ENCODE results near the gene ZBTB6. TPM values are rescaled to one million over a fixed set of nuclear protein-coding genes. Genes with fewer than 3 reads are reported as not detected.
"Not testable (repeated sequence)": the region's sequence is repeated elsewhere in the genome, so short reads cannot be mapped to it uniquely, and the experiment has no call there.

Gene ZBTB6
- total RNA-seq, 1 donor from 2014 or later, result 7.6 TPM

GRCh38 chr9:122879443-122879842 is 33.7 kb downstream of the ZBTB6 start:
- H3K9me3 Mint-ChIP-seq (ENCODE audit: unreplicated experiment), result no peaks in the 10 kb centered on the region
- no peaks in the 10 kb centered on the region for H3K27me3 Mint-ChIP-seq (ENCODE audit: unreplicated experiment)
- DNase-seq (ENCODE audit: extremely low spot score, unreplicated experiment), result no peak
- no peak for TF ChIP-seq CTCF (IDR thresholded peaks at IDR 0.05)
- H3K4me1 Mint-ChIP-seq (ENCODE audit: unreplicated experiment), result no peaks in the 10 kb centered on the region
- H3K36me3 Mint-ChIP-seq (ENCODE audit: unreplicated experiment), result peaks cover 45% of the 10 kb centered on the region
- H3K27ac Mint-ChIP-seq (ENCODE audit: unreplicated experiment), result no peak overlapping the region
- H3K4me3 Mint-ChIP-seq (ENCODE audit: unreplicated experiment), result no peak overlapping the region

- Mint-ChIP-seq H3K4me1 (ENCODE audit: unreplicated experiment) (no peaks in the 10 kb centered on the region), H3K36me3 (ENCODE audit: unreplicated experiment) (peaks cover 53% of the 10 kb centered on the region), H3K27me3 (ENCODE audit: unreplicated experiment) (no peaks in the 10 kb centered on the region), H3K27ac (ENCODE audit: unreplicated experiment) (peak overlapping the region; percentile 9), H3K9me3 (ENCODE audit: unreplicated experiment) (no peaks in the 10 kb centered on the region), H3K4me3 (ENCODE audit: unreplicated experiment) (no peak overlapping the region)
- DNase-seq (ENCODE audit: extremely low spot score, unreplicated experiment), result no peak
- TF ChIP-seq CTCF (IDR thresholded peaks at IDR 0.05), result no peak
These were observed 37.6 kb downstream of the ZBTB6 start for GRCh38 chr9:122875523-122875922.

- not testable (repeated sequence) for H3K9me3 Mint-ChIP-seq (ENCODE audit: unreplicated experiment); H3K27me3 Mint-ChIP-seq (ENCODE audit: unreplicated experiment); H3K27ac Mint-ChIP-seq (ENCODE audit: unreplicated experiment)
These were observed 45.8 kb downstream of the ZBTB6 start for GRCh38 chr9:122867276-122867675.

GRCh38 chr9:122866079-122866478 is 47.0 kb downstream of the ZBTB6 start:
- Mint-ChIP-seq H3K27ac (ENCODE audit: unreplicated experiment) (no peak overlapping the region), H3K27me3 (ENCODE audit: unreplicated experiment) (no peaks in the 10 kb centered on the region), H3K36me3 (ENCODE audit: unreplicated experiment) (peaks cover 36% of the 10 kb centered on the region), H3K4me1 (ENCODE audit: unreplicated experiment) (peaks cover 2% of the 10 kb centered on the region), H3K4me3 (ENCODE audit: unreplicated experiment) (no peak overlapping the region), H3K9me3 (ENCODE audit: unreplicated experiment) (no peaks in the 10 kb centered on the region)
- DNase-seq (ENCODE audit: extremely low spot score, unreplicated experiment), result no peak
- TF ChIP-seq CTCF (IDR thresholded peaks at IDR 0.05), result no peak

More at GRCh38 chr9:122867276-122867675, 45.8 kb downstream of the ZBTB6 start:
- H3K4me1 Mint-ChIP-seq (ENCODE audit: unreplicated experiment); DNase-seq (ENCODE audit: extremely low spot score, unreplicated experiment); H3K4me3 Mint-ChIP-seq (ENCODE audit: unreplicated experiment): not testable (repeated sequence)
- peaks cover 37% of the 10 kb centered on the region for H3K36me3 Mint-ChIP-seq (ENCODE audit: unreplicated experiment)

GRCh38 chr9:122865300-122865699 is 47.8 kb downstream of the ZBTB6 start:
- H3K27me3 Mint-ChIP-seq (ENCODE audit: unreplicated experiment), result no peaks in the 10 kb centered on the region
- H3K36me3 Mint-ChIP-seq (ENCODE audit: unreplicated experiment), result peaks cover 30% of the 10 kb centered on the region
- TF ChIP-seq CTCF (IDR thresholded peaks at IDR 0.05), result no peak
- no peak overlapping the region for H3K4me3 Mint-ChIP-seq (ENCODE audit: unreplicated experiment)
- DNase-seq (ENCODE audit: extremely low spot score, unreplicated experiment), result no peak
- no peaks in the 10 kb centered on the region for H3K9me3 Mint-ChIP-seq (ENCODE audit: unreplicated experiment)
- H3K4me1 Mint-ChIP-seq (ENCODE audit: unreplicated experiment), result peaks cover 6% of the 10 kb centered on the region
- H3K27ac Mint-ChIP-seq (ENCODE audit: unreplicated experiment), result no peak overlapping the region

- DNase-seq (ENCODE audit: extremely low spot score, unreplicated experiment), result no peak
- H3K9me3 Mint-ChIP-seq (ENCODE audit: unreplicated experiment), result no peaks in the 10 kb centered on the region
- TF ChIP-seq CTCF (IDR thresholded peaks at IDR 0.05), result no peak
- no peak overlapping the region for H3K27ac Mint-ChIP-seq (ENCODE audit: unreplicated experiment)
- no peak overlapping the region for H3K4me3 Mint-ChIP-seq (ENCODE audit: unreplicated experiment)
- peaks cover 7% of the 10 kb centered on the region for H3K4me1 Mint-ChIP-seq (ENCODE audit: unreplicated experiment)
- H3K27me3 Mint-ChIP-seq (ENCODE audit: unreplicated experiment), result no peaks in the 10 kb centered on the region
- H3K36me3 Mint-ChIP-seq (ENCODE audit: unreplicated experiment), result peaks cover 43% of the 10 kb centered on the region
These were observed 49.7 kb downstream of the ZBTB6 start for GRCh38 chr9:122863407-122863806.
